Tibial artery (tissue), 4 donors: ENCODE measurements around the gene NOTCH4.

ENCODE experiments used
- DNase-seq, 2 donors: peaks; one replicate each; pipeline ENCODE4 v3.0.0-alpha.2; 2019
- H3K27ac ChIP-seq, 2 donors: fragments of 200-600 bp; sonication (generic) in 1 of 2; 1 replicate in 1 of 2; 2 replicates in 1 of 2; pipeline ENCODE4 v1.5.1; 2018 to 2019; ENCODE audit warnings: mild to moderate bottlenecking in 1 of 2
- H3K27me3 ChIP-seq, 2 donors: fragments of 200-600 bp; sonication (generic) in 1 of 2; one replicate each; pipeline versions ENCODE4 v1.5.1 to v1.6.0; 2016 to 2019
- H3K36me3 ChIP-seq, 3 donors: fragments of 200-600 bp; sonication (generic) in 2 of 3; one replicate each; pipeline ENCODE4 v1.5.1; 2016 to 2019; ENCODE audit warnings: mild to moderate bottlenecking in 2 of 3
- H3K4me1 ChIP-seq, 4 donors: fragments of 200-600 bp; sonication (generic) in 2 of 4; 1 replicate in 3 of 4; 2 replicates in 1 of 4; pipeline ENCODE4 v1.5.1; 2016 to 2019
- H3K4me3 ChIP-seq, 2 donors: fragments of 200-600 bp; sonication (generic) in 1 of 2; 1 replicate in 1 of 2; 2 replicates in 1 of 2; pipeline ENCODE4 v1.5.1; 2018 to 2019; ENCODE audit warnings: mild to moderate bottlenecking in 2 of 2
- H3K9me3 ChIP-seq, 3 donors: fragments of 200-600 bp; sonication (generic) in 1 of 3; one replicate each; pipeline ENCODE4 v1.5.1; 2016 to 2019
- intact Hi-C: fragments of 100-400 bp; cut with DNase I; formaldehyde crosslinking; loops from one replicate; pipeline ENCODE4 v1.15.0; 2023; ENCODE audit warnings: low total_unique reads
- TF ChIP-seq, protein P1 (sequence below), 2 experiments: fragments of 200-600 bp in 1 of 2; fragments of 450-650 bp in 1 of 2; IDR thresholded peaks; one replicate each; pipeline ENCODE4 v1.5.1; 2017 to 2019; ENCODE audit warnings: antibody characterized with exemption in 2 of 2, mild to moderate bottlenecking in 1 of 2, moderate library complexity in 1 of 2

The NOTCH4 gene

DNA sequence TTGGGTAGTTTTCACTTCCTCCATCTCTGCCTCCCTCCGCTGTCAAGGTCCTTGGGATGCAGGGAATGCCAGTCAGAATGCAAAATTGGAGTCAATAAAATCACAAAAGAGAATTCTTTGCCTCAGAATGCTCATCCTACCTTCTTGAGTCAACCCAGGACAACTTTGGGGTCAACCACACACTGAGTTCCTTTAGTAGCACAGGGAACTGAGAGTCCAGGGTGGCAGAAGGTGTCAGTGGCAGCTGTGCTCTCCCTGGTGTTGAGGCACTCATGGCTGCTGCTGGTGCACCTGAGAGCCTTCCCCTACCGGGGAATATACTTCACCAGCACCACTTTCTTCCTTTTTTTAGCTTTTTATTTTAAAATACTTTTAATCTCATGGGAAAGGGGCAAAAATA is 829 bp upstream of the NOTCH4 start:
- no peak overlapping the region for H3K27ac ChIP-seq
- TF ChIP-seq, protein P1, sequence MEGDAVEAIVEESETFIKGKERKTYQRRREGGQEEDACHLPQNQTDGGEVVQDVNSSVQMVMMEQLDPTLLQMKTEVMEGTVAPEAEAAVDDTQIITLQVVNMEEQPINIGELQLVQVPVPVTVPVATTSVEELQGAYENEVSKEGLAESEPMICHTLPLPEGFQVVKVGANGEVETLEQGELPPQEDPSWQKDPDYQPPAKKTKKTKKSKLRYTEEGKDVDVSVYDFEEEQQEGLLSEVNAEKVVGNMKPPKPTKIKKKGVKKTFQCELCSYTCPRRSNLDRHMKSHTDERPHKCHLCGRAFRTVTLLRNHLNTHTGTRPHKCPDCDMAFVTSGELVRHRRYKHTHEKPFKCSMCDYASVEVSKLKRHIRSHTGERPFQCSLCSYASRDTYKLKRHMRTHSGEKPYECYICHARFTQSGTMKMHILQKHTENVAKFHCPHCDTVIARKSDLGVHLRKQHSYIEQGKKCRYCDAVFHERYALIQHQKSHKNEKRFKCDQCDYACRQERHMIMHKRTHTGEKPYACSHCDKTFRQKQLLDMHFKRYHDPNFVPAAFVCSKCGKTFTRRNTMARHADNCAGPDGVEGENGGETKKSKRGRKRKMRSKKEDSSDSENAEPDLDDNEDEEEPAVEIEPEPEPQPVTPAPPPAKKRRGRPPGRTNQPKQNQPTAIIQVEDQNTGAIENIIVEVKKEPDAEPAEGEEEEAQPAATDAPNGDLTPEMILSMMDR (IDR thresholded peaks at IDR 0.05): no peak
- intact Hi-C loops: no loop called here
- H3K36me3 ChIP-seq: no peaks in the 10 kb centered on the region
- no peak overlapping the region for H3K4me3 ChIP-seq
- no peaks in the 10 kb centered on the region for H3K9me3 ChIP-seq
- DNase-seq: peak in 1 of 2 donors; percentile 6
- H3K4me1 ChIP-seq: no peaks in the 10 kb centered on the region
- H3K27me3 ChIP-seq: peaks cover 0 to 23% of the 10 kb centered on the region in 2 donors

DNA sequence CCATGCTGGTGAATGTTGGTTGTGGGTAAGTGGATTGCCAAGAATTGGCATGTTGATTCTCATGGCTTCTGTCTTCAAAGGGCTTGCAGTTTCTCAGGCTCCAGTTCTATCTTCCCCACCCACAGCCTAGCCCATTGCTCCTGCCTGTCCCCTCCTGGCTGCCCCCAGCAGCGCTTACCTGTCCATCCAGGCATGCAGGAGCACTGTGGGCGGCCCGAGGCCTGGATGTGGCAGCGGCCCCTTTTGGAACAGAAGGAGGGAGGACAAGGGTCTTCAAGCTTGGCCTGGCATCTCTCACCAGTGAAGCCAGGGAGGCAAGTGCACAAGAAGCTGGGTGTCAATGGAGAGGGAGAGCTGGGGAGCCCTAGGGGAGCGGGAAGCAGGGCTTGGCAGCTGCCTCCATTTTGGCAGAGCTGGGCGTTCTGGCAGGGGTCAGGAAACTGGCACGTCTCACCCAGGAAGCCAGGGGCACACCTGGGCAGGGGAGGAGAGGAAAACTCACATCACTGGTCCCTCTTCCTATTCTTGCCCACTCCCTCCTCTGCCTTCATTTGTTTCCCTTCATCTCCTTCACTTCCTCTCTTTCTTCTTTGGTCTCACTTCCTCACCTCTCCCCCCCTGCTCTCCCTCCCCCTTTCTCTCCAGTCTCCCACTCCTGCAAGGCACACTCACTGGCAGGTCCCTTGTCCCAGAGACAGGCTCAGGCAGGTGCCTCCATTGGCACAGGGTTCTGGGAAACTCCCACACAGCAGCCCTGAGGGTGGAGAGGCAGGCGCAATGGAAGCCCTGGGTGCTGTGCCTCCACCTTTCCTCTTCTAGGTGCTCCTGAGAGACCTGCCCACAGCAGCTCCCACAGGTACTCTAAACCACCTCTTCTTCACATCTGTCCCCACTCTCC is 1.3 kb downstream of the NOTCH4 start:
- no peaks in the 10 kb centered on the region for H3K9me3 ChIP-seq
- no peaks in the 10 kb centered on the region for H3K36me3 ChIP-seq
- intact Hi-C loops: no loop called here
- peaks cover 0 to 25% of the 10 kb centered on the region in 2 donors for H3K27me3 ChIP-seq
- TF ChIP-seq, protein P1 (IDR thresholded peaks at IDR 0.05): no peak
- H3K4me3 ChIP-seq: no peak overlapping the region
- peak in 1 of 2 donors; percentile 54 for DNase-seq
- H3K27ac ChIP-seq: no peak overlapping the region
- no peaks in the 10 kb centered on the region for H3K4me1 ChIP-seq

DNA sequence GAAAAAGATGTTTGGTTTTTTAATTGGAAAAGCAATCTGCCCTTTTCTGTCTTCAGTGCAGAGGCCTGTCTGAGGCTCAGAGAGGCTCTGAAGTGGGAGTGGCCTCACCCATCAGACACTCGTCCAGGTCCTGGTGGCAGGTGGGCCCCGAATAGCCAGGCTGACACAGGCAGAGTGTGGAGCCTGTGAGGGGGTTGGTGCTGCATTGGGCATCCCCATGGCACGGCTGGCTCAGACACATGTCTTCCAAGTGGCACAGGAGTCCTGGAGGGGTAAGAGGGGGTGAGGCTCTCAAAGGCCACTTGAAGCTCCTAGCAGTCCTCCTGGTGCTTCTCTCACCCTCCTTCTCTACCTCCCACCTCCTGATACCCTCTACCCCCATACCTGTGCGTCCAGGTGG is 3.8 kb downstream of the NOTCH4 start:
- peaks cover 0 to 28% of the 10 kb centered on the region in 2 donors for H3K27me3 ChIP-seq

DNA sequence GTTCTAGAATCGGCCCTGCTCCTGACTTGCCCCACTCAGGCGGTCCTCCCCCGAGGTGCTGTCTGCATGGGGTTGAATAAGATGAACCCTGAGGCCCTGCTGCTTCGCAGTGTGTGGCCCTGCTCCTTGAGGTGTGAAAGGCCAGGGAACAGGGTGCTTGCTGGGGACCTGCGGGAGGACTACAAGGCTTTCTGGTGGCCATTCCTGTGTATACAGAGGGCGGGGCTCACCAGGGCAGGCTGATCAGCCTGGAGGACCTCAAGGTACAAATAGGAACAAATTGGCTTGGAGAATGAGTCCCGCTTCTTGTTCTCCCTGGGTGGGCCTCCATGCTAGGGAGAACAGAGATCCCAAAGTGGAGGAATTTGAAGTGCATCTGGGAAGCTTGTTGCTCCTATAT is 5.7 kb downstream of the NOTCH4 start:
- H3K27ac ChIP-seq: no peak overlapping the region
- H3K36me3 ChIP-seq: no peaks in the 10 kb centered on the region
- H3K4me1 ChIP-seq: no peaks in the 10 kb centered on the region
- no peak for DNase-seq
- intact Hi-C loops: no loop called here
- H3K4me3 ChIP-seq: no peak overlapping the region
- H3K9me3 ChIP-seq: no peaks in the 10 kb centered on the region
- TF ChIP-seq, protein P1 (IDR thresholded peaks at IDR 0.05): no peak
- peaks cover 0 to 26% of the 10 kb centered on the region in 2 donors for H3K27me3 ChIP-seq

More for the DNA sequence above, 3.8 kb downstream of the NOTCH4 start:
- Histone ChIP-seq H3K36me3 (no peaks in the 10 kb centered on the region), H3K4me3 (no peak overlapping the region), H3K9me3 (no peaks in the 10 kb centered on the region), H3K27ac (no peak overlapping the region), H3K4me1 (no peaks in the 10 kb centered on the region)
- intact Hi-C loops: no loop called here
- DNase-seq: no peak
- TF ChIP-seq, protein P1 (IDR thresholded peaks at IDR 0.05): no peak

DNA sequence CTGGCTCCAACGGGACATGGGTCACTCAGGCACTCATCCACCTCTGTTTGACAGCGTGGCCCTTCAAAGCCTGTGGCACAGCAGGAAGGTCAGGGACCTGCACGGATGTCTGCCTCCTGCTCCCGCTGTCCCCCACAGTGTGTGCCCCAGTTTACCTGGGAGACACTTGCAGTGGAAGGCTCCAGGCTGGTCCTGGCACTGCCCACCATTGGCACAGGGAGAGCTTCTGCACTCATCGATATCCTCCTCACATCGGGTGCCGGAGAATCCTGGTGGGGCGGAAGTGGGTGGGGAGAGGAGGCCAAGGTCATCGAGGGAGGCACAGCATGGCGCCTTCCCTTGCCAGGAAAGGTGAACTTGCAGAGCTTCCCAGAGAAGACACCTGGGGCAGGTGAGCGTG is 6.9 kb downstream of the NOTCH4 start:
- peaks cover 0 to 18% of the 10 kb centered on the region in 2 donors for H3K27me3 ChIP-seq
- H3K4me3 ChIP-seq: no peak overlapping the region
- peak in 1 of 2 donors; percentile 51 for DNase-seq
- H3K27ac ChIP-seq: no peak overlapping the region
- TF ChIP-seq, protein P1 (IDR thresholded peaks at IDR 0.05): no peak
- H3K4me1 ChIP-seq: no peaks in the 10 kb centered on the region
- H3K36me3 ChIP-seq: no peaks in the 10 kb centered on the region
- intact Hi-C loops: no loop called here
- no peaks in the 10 kb centered on the region for H3K9me3 ChIP-seq
